Mesendoderm (in vitro differentiated cells): Measurements from ENCODE around the gene CYFIP2.

Source experiments
- DNase-seq: peaks from one replicate; pipeline ENCODE4 v3.0.0; 2013
- H2AK5ac ChIP-seq: 2 replicates; pipeline ENCODE4 v1.6.1; 2013; ENCODE audit warnings: low read length, inconsistent platforms
- H2BK120ac ChIP-seq: 2 replicates; pipeline ENCODE4 v1.6.1; 2013; ENCODE audit warnings: low read depth, mild to moderate bottlenecking, low read length, moderate library complexity, mixed read lengths
- H2BK15ac ChIP-seq: replicated peaks from 2 replicates; pipeline ENCODE4 v1.6.1; 2013; ENCODE audit warnings: low read depth, mild to moderate bottlenecking, moderate library complexity
- H2BK5ac ChIP-seq: 2 replicates; pipeline ENCODE4 v1.6.1; 2013; ENCODE audit warnings: low read length, inconsistent platforms
- H3K18ac ChIP-seq: 2 replicates; pipeline ENCODE4 v1.6.1; 2013; ENCODE audit warnings: mild to moderate bottlenecking, low read length, mixed read lengths
- H3K23ac ChIP-seq: one replicate; pipeline ENCODE4 v1.6.1; 2013; ENCODE audit warnings: low read length
- H3K27ac ChIP-seq: 2 replicates; pipeline ENCODE4 v1.5.1; 2013; ENCODE audit warnings: low read depth, mild to moderate bottlenecking, inconsistent platforms, low read length, moderate library complexity
- H3K27me3 ChIP-seq: 2 replicates; pipeline ENCODE4 v1.6.1; 2013; ENCODE audit warnings: low read length, control low read depth, mild to moderate bottlenecking, inconsistent platforms; ENCODE audit not compliant: insufficient read depth, poor library complexity
- H3K36me3 ChIP-seq: 2 replicates; pipeline ENCODE4 v1.6.1; 2013; ENCODE audit warnings: low read length, inconsistent platforms; ENCODE audit not compliant: control insufficient read depth, insufficient read depth
- H3K4ac ChIP-seq: one replicate; pipeline ENCODE4 v1.6.1; 2013; ENCODE audit warnings: low read depth, mild to moderate bottlenecking, low read length, moderate library complexity
- H3K4me1 ChIP-seq: 2 replicates; pipeline ENCODE4 v1.6.1; 2013; ENCODE audit warnings: low read depth, low read length, inconsistent platforms; ENCODE audit not compliant: control insufficient read depth
- H3K4me2 ChIP-seq: 2 replicates; pipeline ENCODE4 v1.6.1; 2013; ENCODE audit warnings: low read length
- H3K4me3 ChIP-seq: 2 replicates; pipeline ENCODE4 v1.5.1; 2013; ENCODE audit warnings: mild to moderate bottlenecking, low read length
- H3K56ac ChIP-seq: one replicate; pipeline ENCODE4 v1.6.1; 2013; ENCODE audit warnings: low read length
- H3K79me1 ChIP-seq: 2 replicates; pipeline ENCODE4 v1.6.1; 2013; ENCODE audit warnings: low read length, inconsistent platforms
- H3K79me2 ChIP-seq: 2 replicates; pipeline ENCODE4 v1.6.1; 2013; ENCODE audit warnings: mild to moderate bottlenecking, low read length; ENCODE audit not compliant: control insufficient read depth, insufficient read depth
- H3K9ac ChIP-seq: 2 replicates; pipeline ENCODE4 v1.6.1; 2013; ENCODE audit warnings: low read length, inconsistent platforms
- H4K5ac ChIP-seq: one replicate; pipeline ENCODE4 v1.6.1; 2013; ENCODE audit warnings: low read length
- H4K8ac ChIP-seq: one replicate; pipeline ENCODE4 v1.6.1; 2013; ENCODE audit warnings: low read depth, mild to moderate bottlenecking, control low read depth, low read length, moderate library complexity
- WGBS: extraction: QIAGEN DNeasy Blood & Tissue Kit; methylation state at CpG from one replicate; pipeline ENCODE4 v1.1.7; 2013; ENCODE audit warnings: low lambda C conversion rate, missing lambda C conversion rate; ENCODE audit not compliant: insufficient coverage; ENCODE audit errors: extremely low coverage; 5-methylcytosine and 5-hydroxymethylcytosine counted together

CYFIP2 gene

GRCh38 chr5:157372472-157372822 lies 106.5 kb downstream of the CYFIP2 start:
- peak overlapping the region; percentile 7 for H3K23ac ChIP-seq
- H3K27me3 ChIP-seq = no peaks in the 10 kb centered on the region
- no peak overlapping the region for H3K9ac ChIP-seq
- no peaks in the 10 kb centered on the region for H3K79me2 ChIP-seq
- no peak overlapping the region for H4K8ac ChIP-seq
- DNase-seq = no peak
- no peak overlapping the region for H3K4me3 ChIP-seq
- H2BK15ac ChIP-seq = no peak overlapping the region
- H3K18ac ChIP-seq = peak overlapping the region; percentile 88
- H3K56ac ChIP-seq = no peak overlapping the region
- no peaks in the 10 kb centered on the region for H3K79me1 ChIP-seq
- no CpG with 5 or more reads among the region's 4 CpGs for WGBS
- H2BK120ac ChIP-seq = peak overlapping the region; percentile 64
- H3K4me2 ChIP-seq = no peak overlapping the region
- H3K27ac ChIP-seq = no peak overlapping the region
- H3K4ac ChIP-seq = peak overlapping the region; percentile 68
- no peak overlapping the region for H2AK5ac ChIP-seq
- H3K4me1 ChIP-seq = peaks cover 3% of the 10 kb centered on the region
- no peaks in the 10 kb centered on the region for H3K36me3 ChIP-seq
- no peak overlapping the region for H2BK5ac ChIP-seq
- no peak overlapping the region for H4K5ac ChIP-seq

GRCh38 chr5:157378509-157378908 lies 112.6 kb downstream of the CYFIP2 start:
- no peaks in the 10 kb centered on the region for H3K79me2 ChIP-seq
- H3K27me3 ChIP-seq = no peaks in the 10 kb centered on the region
- H3K9ac ChIP-seq = no peak overlapping the region
- H3K4me1 ChIP-seq = no peaks in the 10 kb centered on the region
- no peak overlapping the region for H3K4me2 ChIP-seq
- no peak overlapping the region for H2BK120ac ChIP-seq
- no peak overlapping the region for H3K18ac ChIP-seq
- H4K8ac ChIP-seq = no peak overlapping the region
- no peaks in the 10 kb centered on the region for H3K79me1 ChIP-seq
- peak; percentile 45 for DNase-seq
- no peaks in the 10 kb centered on the region for H3K36me3 ChIP-seq
- no peak overlapping the region for H2AK5ac ChIP-seq
- no peak overlapping the region for H3K27ac ChIP-seq
- H2BK15ac ChIP-seq = no peak overlapping the region
- no CpG with 5 or more reads among the region's 6 CpGs for WGBS
- no peak overlapping the region for H2BK5ac ChIP-seq
- H3K23ac ChIP-seq = no peak overlapping the region
- no peak overlapping the region for H3K4me3 ChIP-seq
- no peak overlapping the region for H3K4ac ChIP-seq
- H4K5ac ChIP-seq = no peak overlapping the region
- peak overlapping the region; percentile 12 for H3K56ac ChIP-seq

GRCh38 chr5:157379983-157380382 lies 114.1 kb downstream of the CYFIP2 start:
- no peaks in the 10 kb centered on the region for H3K27me3 ChIP-seq
- H3K4me3 ChIP-seq = no peak overlapping the region
- no peak overlapping the region for H3K4me2 ChIP-seq
- H3K27ac ChIP-seq = no peak overlapping the region
- no peak overlapping the region for H3K23ac ChIP-seq
- H3K18ac ChIP-seq = no peak overlapping the region
- DNase-seq = no peak
- WGBS = no CpG with 5 or more reads among the region's 3 CpGs
- H2BK15ac ChIP-seq = no peak overlapping the region
- no peak overlapping the region for H2BK120ac ChIP-seq
- H3K4me1 ChIP-seq = peaks cover 4% of the 10 kb centered on the region
- H3K79me2 ChIP-seq = no peaks in the 10 kb centered on the region
- H3K79me1 ChIP-seq = no peaks in the 10 kb centered on the region
- H2AK5ac ChIP-seq = no peak overlapping the region
- no peak overlapping the region for H3K9ac ChIP-seq
- no peak overlapping the region for H4K5ac ChIP-seq
- H3K4ac ChIP-seq = peak overlapping the region; percentile 46
- H4K8ac ChIP-seq = no peak overlapping the region
- no peak overlapping the region for H3K56ac ChIP-seq
- H2BK5ac ChIP-seq = no peak overlapping the region
- no peaks in the 10 kb centered on the region for H3K36me3 ChIP-seq

- no peak for DNase-seq
- Histone ChIP-seq H2BK15ac (no peak overlapping the region), H2BK5ac (no peak overlapping the region), H3K4me3 (no peak overlapping the region), H3K79me1 (no peaks in the 10 kb centered on the region), H3K56ac (no peak overlapping the region), H3K23ac (no peak overlapping the region), H3K36me3 (no peaks in the 10 kb centered on the region), H4K8ac (no peak overlapping the region), H2BK120ac (peak overlapping the region; percentile 85), H3K4me2 (no peak overlapping the region), H3K27me3 (no peaks in the 10 kb centered on the region), H2AK5ac (no peak overlapping the region), H3K4ac (peak overlapping the region; percentile 72), H3K27ac (peak overlapping the region; percentile 29), H3K18ac (peak overlapping the region; percentile 81), H4K5ac (no peak overlapping the region), H3K4me1 (peaks cover 4% of the 10 kb centered on the region), H3K79me2 (no peaks in the 10 kb centered on the region), H3K9ac (no peak overlapping the region)
- no CpG with 5 or more reads among the region's 4 CpGs for WGBS
These were observed 115.8 kb downstream of the CYFIP2 start for GRCh38 chr5:157381746-157382145.

- H3K4me1 ChIP-seq = peaks cover 4% of the 10 kb centered on the region
- no peaks in the 10 kb centered on the region for H3K27me3 ChIP-seq
- no peak overlapping the region for H3K23ac ChIP-seq
- H3K4me3 ChIP-seq = no peak overlapping the region
- H2BK120ac ChIP-seq = no peak overlapping the region
- no peak overlapping the region for H3K9ac ChIP-seq
- DNase-seq = no peak
- no peaks in the 10 kb centered on the region for H3K79me1 ChIP-seq
- peak overlapping the region; percentile 53 for H3K27ac ChIP-seq
- H2BK15ac ChIP-seq = peak overlapping the region; percentile 1
- H3K79me2 ChIP-seq = no peaks in the 10 kb centered on the region
- no peak overlapping the region for H3K4me2 ChIP-seq
- H4K8ac ChIP-seq = no peak overlapping the region
- H2BK5ac ChIP-seq = peak overlapping the region; percentile 21
- no peak overlapping the region for H4K5ac ChIP-seq
- no CpG with 5 or more reads among the region's 11 CpGs for WGBS
- peak overlapping the region; percentile 95 for H3K4ac ChIP-seq
- peak overlapping the region; percentile 65 for H3K18ac ChIP-seq
- H3K36me3 ChIP-seq = no peaks in the 10 kb centered on the region
- H3K56ac ChIP-seq = no peak overlapping the region
- no peak overlapping the region for H2AK5ac ChIP-seq
These were observed 117.3 kb downstream of the CYFIP2 start for GRCh38 chr5:157382996-157383800.
